HG03159 (cell line): Measurements from ENCODE around the gene ABCB10.
"Not testable (repeated sequence)": the region's sequence is repeated elsewhere in the genome, so short reads cannot be mapped to it uniquely, and the experiment has no call there.

Experiments
- ATAC-seq: cut with Tn5 transposase; IDR thresholded peaks from one replicate; pipeline ENCODE4 v1.9.1; 2021; ENCODE audit warnings: mild to moderate bottlenecking, moderate library complexity; ENCODE audit not compliant: unreplicated experiment

The ABCB10 gene

GRCh38 chr1:229480495-229480894, 78.0 kb downstream of the ABCB10 start:
- ATAC-seq = no peak

GRCh38 chr1:229479660-229480399, 78.7 kb downstream of the ABCB10 start:
- peak; percentile 71 for ATAC-seq

- ATAC-seq = peak; percentile 66
Observed at GRCh38 chr1:229478852-229479251, 79.7 kb downstream of the ABCB10 start.

GRCh38 chr1:229475859-229476258, 82.6 kb downstream of the ABCB10 start:
- ATAC-seq = not testable (repeated sequence)

GRCh38 chr1:229474509-229474908, 84.0 kb downstream of the ABCB10 start:
- ATAC-seq = no peak

- no peak for ATAC-seq
Observed at GRCh38 chr1:229471175-229471574, 87.3 kb downstream of the ABCB10 start.

- ATAC-seq = no peak
Observed at GRCh38 chr1:229470406-229471043, 88.0 kb downstream of the ABCB10 start.

- ATAC-seq = no peak
Observed at GRCh38 chr1:229466887-229467286, 91.6 kb downstream of the ABCB10 start.
